Activated CD8-positive, alpha-beta memory T cell treated with anti-CD3 and anti-CD28 coated beads for 36 hours (primary cell): ENCODE data around the gene PCK2. TPM values are rescaled to one million over a fixed set of nuclear protein-coding genes. Genes with fewer than 3 reads are reported as not detected.

Experiments
- CTCF ChIA-PET: fragments of 350-600 bp; sonication (Branson Sonifier 250); formaldehyde crosslinking; loops from one replicate; lab custom pipeline; 2021; ENCODE audit warnings: antibody characterized with exemption; lab: Charles Lee
- POLR2A ChIA-PET: fragments of 350-600 bp; sonication (Branson Sonifier 250); formaldehyde crosslinking; loops from one replicate; lab custom pipeline; 2021; ENCODE audit warnings: antibody characterized with exemption; lab: Charles Lee
- total RNA-seq, 2 experiments: library from RNA; stranded (reverse); gene quantifications; one replicate each; pipeline ENCODE4 v1.2.3, GENCODE V29; 2021

PCK2 gene
- total RNA-seq, 2 experiments from 2014 or later = 118 to 125 TPM

DNA sequence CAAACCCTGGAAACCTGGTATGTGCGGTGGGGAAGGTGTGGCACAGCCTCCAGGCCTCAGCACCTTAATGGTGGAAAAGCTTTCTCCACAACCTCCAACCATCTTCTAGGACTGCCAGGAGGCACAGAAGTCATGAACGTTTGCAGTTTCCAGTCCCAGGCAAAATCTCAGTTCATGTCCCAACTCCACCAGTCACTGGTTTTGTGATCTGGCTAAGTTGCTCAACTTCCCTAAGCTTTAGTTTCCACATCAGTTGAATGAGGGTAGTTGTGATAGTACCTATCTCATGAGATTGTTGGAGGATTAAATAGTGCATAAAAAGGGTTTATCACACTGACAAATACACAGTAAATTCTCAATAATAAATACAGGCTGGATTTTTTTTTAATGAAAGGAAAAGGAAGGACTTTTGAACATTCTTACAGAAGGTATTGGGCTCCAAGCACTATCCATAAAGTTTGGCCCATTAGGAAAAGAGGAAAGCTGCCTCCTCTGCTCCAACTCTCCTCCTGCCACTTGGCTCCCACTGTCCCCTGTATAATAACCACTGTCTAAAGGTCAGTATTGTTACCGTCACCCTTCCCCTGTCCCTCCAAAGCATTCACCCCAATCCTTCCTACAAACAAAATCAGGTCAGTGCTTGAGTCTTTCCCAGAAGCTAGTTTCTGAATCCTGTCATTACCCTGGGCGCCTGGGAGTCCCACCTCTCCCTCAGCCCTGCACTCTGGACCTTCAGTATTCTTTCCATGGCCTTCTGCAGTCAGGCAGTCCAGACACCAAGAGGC lies 6.3 kb downstream of the PCK2 start:
- ChIA-PET CTCF (interaction anchor here (1.2 kb wide), 1 partner anchor 14 kb away, joined by 4 read pairs; the partner anchor contains the start of gene DCAF11), POLR2A (interaction anchor here (1.3 kb wide), 1 partner anchor 20 kb away, joined by 4 read pairs; no protein-coding TSS in a partner anchor)

DNA sequence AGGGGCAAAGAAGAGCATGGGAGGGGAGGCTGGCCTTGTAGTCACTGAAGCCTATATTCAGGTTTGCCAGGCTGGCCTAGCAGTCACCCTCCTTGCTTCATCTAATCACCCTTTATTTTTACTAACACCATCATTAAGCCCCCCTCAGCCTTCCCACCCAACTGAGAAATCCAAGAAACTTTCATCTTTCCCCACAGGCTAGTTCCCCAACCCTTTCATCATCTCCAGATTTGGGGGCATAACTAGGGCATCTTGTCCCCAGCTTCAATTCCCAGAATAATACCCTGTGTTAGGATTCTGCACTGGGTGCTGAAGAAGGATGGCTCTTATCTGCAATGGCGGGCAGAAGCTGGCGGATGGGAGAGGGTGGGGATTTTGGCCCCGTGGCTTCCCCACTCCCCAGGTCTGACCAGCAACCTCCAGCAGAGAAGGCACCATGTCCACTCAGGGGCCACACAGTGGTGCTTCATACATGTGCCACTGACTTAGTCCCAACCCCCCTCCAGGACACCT lies 6.9 kb downstream of the PCK2 start:
- ChIA-PET CTCF (interaction anchor here (1.2 kb wide), 2 partner anchors 13 to 41 kb away, joined by 3 to 4 read pairs; partner anchors contain the start of gene DCAF11), POLR2A (interaction anchor here (1.3 kb wide), 1 partner anchor 20 kb away, joined by 4 read pairs; no protein-coding TSS in a partner anchor)

GRCh38 chr14:24102357-24103048 lies 8.4 kb downstream of the PCK2 start:
- POLR2A ChIA-PET = interaction anchor here (0.5 kb wide), 1 partner anchor 51 kb away, joined by 3 read pairs; no protein-coding TSS in a partner anchor
- CTCF ChIA-PET = interaction anchor here (0.9 to 1.0 kb wide), 2 partner anchors 39 to 44 kb away, joined by 3 to 4 read pairs; no protein-coding TSS in a partner anchor

GRCh38 chr14:24103451-24103850 lies 9.3 kb downstream of the PCK2 start:
- ChIA-PET POLR2A (interaction anchor here (0.6 to 1.7 kb wide), 2 partner anchors 9 to 66 kb away, joined by 6 to 7 read pairs; partner anchors contain the start of gene PCK2), CTCF (no interaction called here)

DNA sequence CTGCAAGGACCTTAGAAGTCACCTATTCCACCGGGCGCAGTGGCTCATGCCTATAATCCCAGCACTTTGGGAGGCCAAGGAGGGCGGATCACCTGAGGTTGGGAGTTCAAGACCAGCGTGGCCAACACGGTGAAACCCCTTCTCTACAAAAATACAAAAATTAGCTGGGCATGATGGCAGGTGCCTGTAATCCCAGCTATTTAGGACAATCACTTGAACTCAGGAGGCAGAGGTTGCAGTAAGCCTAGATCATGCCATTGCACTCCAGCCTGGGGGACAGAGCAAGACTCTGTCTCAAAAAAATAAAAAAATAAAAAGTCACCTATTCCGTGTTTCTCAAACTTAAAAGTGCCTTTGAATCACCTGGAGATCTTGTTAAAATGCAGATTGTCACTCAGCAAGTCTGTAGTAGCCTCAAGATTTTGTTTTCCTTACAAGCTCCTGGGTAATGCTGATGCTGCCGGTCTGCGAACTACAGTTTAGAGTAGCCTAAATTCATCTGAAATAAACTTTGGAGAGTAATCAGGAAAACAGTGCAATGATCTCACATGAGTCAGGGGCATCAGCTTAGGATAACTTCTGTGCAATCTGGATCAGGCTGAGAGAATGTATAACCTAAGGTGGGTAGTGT lies 11.6 kb downstream of the PCK2 start:
- CTCF ChIA-PET = interaction anchor here (1.4 to 5.6 kb wide), 3 partner anchors 10 to 16 kb away, joined by 3 to 70 read pairs (median 4); partner anchors contain the start of gene PCK2
- POLR2A ChIA-PET = interaction anchor here (0.7 kb wide), 1 partner anchor 52 kb away, joined by 3 read pairs; no protein-coding TSS in a partner anchor

DNA sequence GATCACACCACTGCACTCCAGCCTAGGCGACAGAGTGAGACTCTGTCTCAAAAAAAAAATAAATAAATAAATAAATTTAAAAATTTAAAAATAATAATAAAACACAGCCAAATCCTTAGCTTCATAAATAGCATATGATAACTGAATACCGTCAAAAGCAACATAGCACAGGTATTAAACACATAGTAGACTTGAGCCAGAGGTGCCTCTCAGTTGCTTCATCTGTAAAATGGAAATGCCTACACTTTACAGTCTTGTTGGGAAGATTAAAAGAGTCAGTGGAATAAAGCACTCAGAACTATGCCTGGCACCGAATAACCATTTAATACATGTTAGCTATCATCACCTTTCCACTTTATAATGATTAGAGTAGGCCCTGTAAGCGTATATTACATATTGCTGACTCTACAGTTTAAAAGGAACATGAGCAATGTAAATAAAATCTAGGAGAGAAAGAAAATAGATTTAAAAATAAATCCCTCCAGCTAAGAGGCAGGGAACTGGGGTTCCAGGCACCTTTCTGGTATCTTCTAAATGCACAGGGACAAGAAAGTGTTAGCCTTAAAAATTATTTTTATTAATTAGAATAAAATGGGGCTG lies 12.7 kb downstream of the PCK2 start:
- POLR2A ChIA-PET = interaction anchor here (0.7 to 0.8 kb wide), 2 partner anchors 12 to 53 kb away, joined by 3 read pairs; no protein-coding TSS in a partner anchor
- CTCF ChIA-PET = interaction anchor here (1.0 to 5.6 kb wide), 6 partner anchors 12 to 54 kb away, joined by 3 to 70 read pairs (median 12); partner anchors contain the start of genes IRF9 and PCK2

DNA sequence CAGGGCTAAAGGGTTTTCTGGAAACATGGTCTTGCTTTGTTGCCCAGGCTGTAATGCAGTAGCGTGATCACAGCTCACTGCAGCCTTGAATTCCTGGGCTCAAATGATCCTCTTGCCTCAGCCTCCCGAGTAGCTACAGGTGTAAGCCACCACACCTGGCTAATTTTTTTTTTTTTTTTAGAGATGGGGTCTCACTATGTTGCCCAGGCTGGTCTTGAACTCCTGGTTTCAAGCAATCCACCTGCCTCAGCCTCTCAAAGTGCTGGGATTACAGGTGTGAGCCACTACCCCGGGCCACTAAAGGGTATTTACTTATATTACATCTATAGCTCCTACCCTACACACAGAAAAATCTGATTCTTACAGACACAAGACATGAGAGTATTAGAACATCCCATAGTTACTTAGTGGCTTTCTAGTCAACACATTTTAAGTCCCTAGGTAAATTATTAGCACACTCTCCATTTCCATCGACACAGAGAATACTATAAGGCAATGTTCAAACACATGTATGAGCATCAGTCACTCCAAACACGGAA lies 14.3 kb downstream of the PCK2 start:
- POLR2A ChIA-PET = interaction anchor here (0.7 to 2.0 kb wide), 5 partner anchors 15 to 925 kb away, joined by 4 to 13 read pairs (median 6); partner anchors contain the start of genes IRF9, PCK2 and PSME1
- CTCF ChIA-PET = interaction anchor here (0.5 to 5.6 kb wide), 21 partner anchors 13 to 1169 kb away, joined by 3 to 70 read pairs (median 5); partner anchors contain the start of genes CARMIL3, DHRS4L2, EMC9 and IRF9

DNA sequence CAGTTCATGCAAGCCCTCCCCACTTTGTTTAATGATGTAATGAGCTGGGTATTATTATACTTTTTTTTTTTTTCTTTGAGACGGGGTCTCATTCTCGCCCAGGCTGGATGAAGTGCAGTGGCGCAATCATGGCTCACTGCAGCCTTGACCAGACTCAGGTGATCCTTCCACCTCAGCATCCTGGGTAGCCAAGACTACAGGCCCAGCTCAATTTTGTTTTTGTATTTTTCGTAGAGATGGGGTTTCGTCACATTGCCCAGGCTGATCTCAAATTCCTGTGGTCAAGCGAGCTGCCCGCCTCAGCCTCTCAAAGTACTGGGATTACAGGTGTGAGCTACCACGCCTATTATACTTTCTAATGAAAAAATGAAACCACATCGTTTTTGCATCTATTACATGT lies 15.9 kb downstream of the PCK2 start:
- ChIA-PET POLR2A (interaction anchor here (0.7 kb wide), 3 partner anchors 15 to 222 kb away, joined by 3 to 7 read pairs (median 6); no protein-coding TSS in a partner anchor), CTCF (interaction anchor here (0.6 to 3.9 kb wide), 7 partner anchors 15 to 1100 kb away, joined by 3 to 25 read pairs (median 5); partner anchors contain the start of gene PCK2)

DNA sequence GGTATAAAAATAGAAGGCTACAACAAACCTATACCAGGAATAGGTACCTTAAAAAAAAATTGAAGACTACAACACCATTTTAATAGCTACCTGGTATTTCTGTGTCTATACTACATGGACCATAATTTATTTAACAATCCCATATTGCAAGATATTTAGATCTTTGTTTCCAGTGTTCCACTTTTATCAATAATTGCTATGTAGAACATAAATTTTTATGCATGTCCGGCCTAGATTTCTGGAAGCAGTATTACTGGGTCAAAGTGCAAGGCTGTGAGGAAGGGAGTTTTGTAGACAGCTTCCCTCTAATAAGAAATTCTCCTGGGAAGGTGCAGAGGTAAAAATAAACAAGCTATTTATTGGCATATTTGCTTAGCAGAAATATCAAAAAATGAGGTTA lies 16.4 kb downstream of the PCK2 start:
- ChIA-PET CTCF (interaction anchor here (1.0 to 3.9 kb wide), 4 partner anchors 16 to 53 kb away, joined by 4 to 25 read pairs (median 6); partner anchors contain the start of gene PCK2), POLR2A (no interaction called here)

DNA sequence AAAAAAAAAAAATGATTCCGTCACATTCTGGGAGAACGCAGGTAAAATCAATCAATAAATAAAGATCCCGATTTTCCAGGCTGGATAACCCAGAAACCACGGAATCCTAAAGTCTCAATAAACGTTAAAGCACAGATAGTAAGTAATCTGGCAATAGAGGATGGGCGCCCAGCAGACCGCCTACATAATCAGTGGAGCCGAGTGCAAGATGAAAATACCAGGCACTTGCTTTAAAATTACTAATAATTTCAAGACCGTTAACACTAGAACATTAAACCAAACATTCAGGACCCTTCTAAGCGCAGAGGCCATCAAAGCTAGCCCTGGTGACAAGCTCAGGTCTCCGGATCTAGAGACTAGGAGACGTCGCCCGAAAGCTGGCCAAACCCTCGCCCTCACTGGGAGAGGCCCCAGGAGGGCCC lies 19.3 kb downstream of the PCK2 start:
- ChIA-PET CTCF (interaction anchor here (0.6 to 3.2 kb wide), 5 partner anchors 13 to 1182 kb away, joined by 4 to 13 read pairs (median 5); partner anchors contain the start of genes EMC9, IRF9 and PSME1), POLR2A (interaction anchor here (1.0 to 3.6 kb wide), 7 partner anchors 19 to 100 kb away, joined by 3 to 31 read pairs (median 16); partner anchors contain the start of genes CHMP4A, IRF9, PCK2 and PSME1)

DNA sequence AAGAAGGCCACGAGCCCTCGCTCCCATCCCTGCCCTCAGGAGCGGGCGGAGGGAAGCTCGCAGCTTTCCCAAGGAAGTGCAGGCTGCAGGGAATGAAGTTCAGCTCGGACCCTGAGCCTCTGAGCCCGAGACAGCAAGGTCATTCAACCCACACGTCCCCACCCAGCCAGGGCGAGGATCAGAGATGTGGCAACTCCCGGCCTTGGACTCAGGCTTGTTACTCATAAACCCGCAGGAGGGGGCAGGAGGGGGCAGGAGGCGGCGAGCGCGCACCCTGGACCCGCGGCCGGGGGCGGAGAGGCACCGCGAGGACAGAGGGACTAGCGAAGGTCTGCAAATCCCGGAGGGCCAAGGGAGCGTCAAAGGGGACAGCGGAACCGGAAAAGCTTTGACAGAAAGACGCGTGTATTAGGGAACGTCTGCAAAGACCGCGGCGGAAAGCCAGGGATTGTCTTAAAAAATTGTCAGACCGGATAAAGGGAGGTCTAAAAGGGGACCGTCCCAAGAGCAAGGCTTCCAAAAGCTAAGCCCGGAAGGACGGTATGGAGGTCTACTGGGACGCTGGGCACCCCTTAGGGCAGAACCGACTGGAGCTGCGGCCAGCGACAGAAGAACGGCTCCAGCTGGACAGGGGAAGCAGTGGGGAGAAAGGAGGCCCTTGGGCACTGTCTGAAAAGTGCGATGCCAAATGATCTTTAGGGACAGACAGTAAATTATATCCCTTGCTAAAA lies 19.9 kb downstream of the PCK2 start:
- ChIA-PET POLR2A (interaction anchor here (1.0 to 3.6 kb wide), 9 partner anchors 19 to 128 kb away, joined by 3 to 31 read pairs (median 10); partner anchors contain the start of genes CHMP4A, EMC9, IRF9 and PCK2), CTCF (interaction anchor here (0.6 to 3.2 kb wide), 10 partner anchors 14 to 1183 kb away, joined by 3 to 13 read pairs (median 4); partner anchors contain the start of genes EMC9, IRF9, PSME1 and PSME2)

- ChIA-PET CTCF (interaction anchor here (0.6 to 3.2 kb wide), 12 partner anchors 12 to 218 kb away, joined by 3 to 13 read pairs (median 6); partner anchors contain the start of genes EMC9, IRF9, PSME1 and PSME2), POLR2A (interaction anchor here (1.0 to 3.6 kb wide), 10 partner anchors 20 to 128 kb away, joined by 3 to 31 read pairs (median 9); partner anchors contain the start of genes CHMP4A, EMC9, IRF9 and PCK2)
These were observed 20.7 kb downstream of the PCK2 start, which contains the start of the genes DCAF11 and NRL for GRCh38 chr14:24114532-24115421. DCAF11 (plus strand) TSS chr14:24114777; CDS start chr14:24115595, 818 bp downstream. NRL (minus strand) TSS chr14:24114949; CDS start chr14:24082848, 32,101 bp downstream.

DNA sequence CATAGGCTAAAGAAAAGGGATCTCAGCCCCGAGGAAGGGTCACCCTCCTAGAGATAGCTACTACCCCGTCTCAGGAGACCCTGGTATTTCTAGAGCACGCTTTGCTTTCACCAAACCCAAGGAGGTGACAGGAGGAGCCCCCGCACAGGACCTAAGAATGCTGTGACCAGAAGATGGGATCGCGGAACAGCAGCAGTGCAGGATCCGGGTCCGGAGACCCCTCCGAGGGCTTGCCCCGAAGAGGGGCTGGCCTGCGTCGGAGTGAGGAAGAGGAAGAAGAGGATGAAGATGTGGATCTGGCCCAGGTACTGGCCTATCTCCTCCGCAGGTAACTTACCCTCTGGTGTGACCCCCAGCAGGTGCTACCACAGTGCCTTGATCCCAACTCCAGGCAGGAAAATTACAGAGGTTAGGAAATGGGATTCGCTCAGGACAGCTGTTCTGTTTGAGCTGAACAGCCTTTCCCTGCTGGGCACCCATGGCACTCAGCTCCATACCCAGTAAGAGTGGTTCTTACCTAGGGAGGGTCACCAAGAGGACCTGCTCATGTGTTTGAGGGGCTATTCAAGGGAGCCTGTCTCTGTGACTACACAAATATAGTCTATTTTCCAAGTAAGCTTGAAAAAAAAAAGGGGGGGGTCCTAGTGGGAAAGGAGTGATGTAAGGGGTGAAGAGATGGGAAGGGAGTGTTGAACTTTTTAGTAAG lies 21.5 kb downstream of the PCK2 start:
- CTCF ChIA-PET = interaction anchor here (0.6 to 3.2 kb wide), 7 partner anchors 11 to 217 kb away, joined by 3 to 13 read pairs (median 6); partner anchors contain the start of genes IRF9, PSME1, PSME2 and RNF31
- POLR2A ChIA-PET = interaction anchor here (1.0 to 3.6 kb wide), 8 partner anchors 21 to 98 kb away, joined by 4 to 31 read pairs (median 13); partner anchors contain the start of genes CHMP4A, EMC9, IRF9 and PCK2
